Liver (tissue), 9 donors: ENCODE data around the gene LDLRAD4. TPM values are rescaled to one million over a fixed set of nuclear protein-coding genes. Genes with fewer than 3 reads are reported as not detected.

Source experiments
- DNase-seq: peaks from one replicate; pipeline ENCODE4 v3.0.0-alpha.2; 2017; ENCODE audit warnings: low spot score
- H3K27ac ChIP-seq, 2 donors: one replicate each; pipeline ENCODE4 v1.7.0; 2013; ENCODE audit warnings: inconsistent platforms in 2 of 2, low read length in 2 of 2, control low read depth in 1 of 2, low read depth in 1 of 2, mild to moderate bottlenecking in 1 of 2
- H3K27me3 ChIP-seq, 4 donors: one replicate each; pipeline versions ENCODE4 v1.6.1 to v1.7.0; 2013; ENCODE audit warnings: low read length in 3 of 4, inconsistent platforms in 1 of 4, mild to moderate bottlenecking in 1 of 4, moderate library complexity in 1 of 4; ENCODE audit not compliant: control insufficient read depth in 4 of 4, insufficient read depth in 4 of 4
- H3K36me3 ChIP-seq, 4 donors: one replicate each; pipeline versions ENCODE4 v1.6.1 to v1.7.0; 2013; ENCODE audit warnings: low read length in 3 of 4, mild to moderate bottlenecking in 3 of 4, low read depth in 1 of 4, moderate library complexity in 1 of 4; ENCODE audit not compliant: control insufficient read depth in 4 of 4, insufficient read depth in 3 of 4
- H3K4me1 ChIP-seq, 4 donors: one replicate each; pipeline versions ENCODE4 v1.6.1 to v1.7.0; 2013; ENCODE audit warnings: low read length in 3 of 4, mild to moderate bottlenecking in 3 of 4, moderate library complexity in 1 of 4; ENCODE audit not compliant: control insufficient read depth in 4 of 4, insufficient read depth in 4 of 4
- H3K4me3 ChIP-seq, 3 donors: one replicate each; pipeline versions ENCODE4 v1.6.1 to v1.7.0; 2013; ENCODE audit warnings: low read length in 3 of 3, control low read depth in 1 of 3, low read depth in 1 of 3, mild to moderate bottlenecking in 1 of 3
- H3K9ac ChIP-seq, 2 donors: one replicate each; pipeline ENCODE4 v1.7.0; 2013; ENCODE audit warnings: low read length in 2 of 2, mild to moderate bottlenecking in 2 of 2, moderate library complexity in 2 of 2, control low read depth in 1 of 2, low read depth in 1 of 2
- H3K9me3 ChIP-seq, 4 donors: one replicate each; pipeline versions ENCODE4 v1.6.1 to v1.7.0; 2013; ENCODE audit warnings: low read length in 3 of 4; ENCODE audit not compliant: control insufficient read depth in 4 of 4
- ATF3 ChIP-seq: IDR thresholded peaks from 2 replicates; pipeline ENCODE4 v1.6.1; 2016; ENCODE audit warnings: antibody characterized with exemption
- CTCF ChIP-seq: fragments of 150-350 bp; IDR thresholded peaks from 2 replicates; pipeline ENCODE4 v1.5.1; 2017; ENCODE audit warnings: improper control_type of control experiment, low read depth, low read length; ENCODE audit not compliant: missing input control
- EGR1 ChIP-seq, 2 donors: IDR thresholded peaks; 2 replicates each; pipeline ENCODE4 v1.6.1; 2016 to 2018; ENCODE audit warnings: antibody characterized with exemption in 2 of 2, low read depth in 2 of 2
- FOXA1 ChIP-seq: IDR thresholded peaks from 2 replicates; pipeline ENCODE4 v1.6.1; 2016; ENCODE audit warnings: antibody characterized with exemption
- FOXA2 ChIP-seq: IDR thresholded peaks from 2 replicates; pipeline ENCODE4 v1.6.1; 2016; ENCODE audit warnings: antibody characterized with exemption
- GABPA ChIP-seq, 2 donors: IDR thresholded peaks in 1 of 2; conservative IDR thresholded peaks in 1 of 2; 2 replicates each; pipeline ENCODE4 v1.6.1; 2016; ENCODE audit warnings: antibody characterized with exemption in 2 of 2, mild to moderate bottlenecking in 1 of 2, moderate library complexity in 1 of 2
- HNF4A ChIP-seq, 2 donors: conservative IDR thresholded peaks; 2 replicates each; pipeline ENCODE4 v1.6.1; 2016; ENCODE audit warnings: antibody characterized with exemption in 2 of 2, mild to moderate bottlenecking in 2 of 2
- HNF4G ChIP-seq: IDR thresholded peaks from 2 replicates; pipeline ENCODE4 v1.6.1; 2016; ENCODE audit warnings: antibody characterized with exemption
- JUND ChIP-seq, 2 donors: IDR thresholded peaks; 2 replicates each; pipeline ENCODE4 v1.6.1; 2016; ENCODE audit warnings: antibody characterized with exemption in 2 of 2
- NR2F2 ChIP-seq: IDR thresholded peaks from 2 replicates; pipeline ENCODE4 v1.6.1; 2016; ENCODE audit warnings: antibody characterized with exemption
- RAD21 ChIP-seq, 2 donors: IDR thresholded peaks; 2 replicates each; pipeline ENCODE4 v1.6.1; 2016; ENCODE audit warnings: antibody characterized with exemption in 2 of 2, mild to moderate bottlenecking in 2 of 2
- REST ChIP-seq: IDR thresholded peaks from 2 replicates; pipeline ENCODE4 v1.6.1; 2016; ENCODE audit warnings: antibody characterized with exemption, mild to moderate bottlenecking
- RXRA ChIP-seq, 2 donors: IDR thresholded peaks; 2 replicates each; pipeline ENCODE4 v1.6.1; 2017 to 2018; ENCODE audit warnings: antibody characterized with exemption in 2 of 2, mild to moderate bottlenecking in 1 of 2
- SP1 ChIP-seq: IDR thresholded peaks from 2 replicates; pipeline ENCODE4 v1.6.1; 2018; ENCODE audit warnings: antibody characterized with exemption, mild to moderate bottlenecking
- TAF1 ChIP-seq: conservative IDR thresholded peaks from 2 replicates; pipeline ENCODE4 v1.6.1; 2016; ENCODE audit warnings: antibody characterized with exemption, mild to moderate bottlenecking
- ZBTB33 ChIP-seq: IDR thresholded peaks from 2 replicates; pipeline ENCODE4 v1.6.1; 2016; ENCODE audit warnings: antibody characterized with exemption
- WGBS: extraction: QIAGEN DNeasy Blood & Tissue Kit; methylation state at CpG from one replicate; pipeline ENCODE4 v1.1.7; 2013; 5-methylcytosine and 5-hydroxymethylcytosine counted together
- polyA plus RNA-seq, 2 donors: library from polyadenylated mRNA; stranded (reverse) in 1 of 2; unstranded in 1 of 2; fragments of 200-250 nt in 1 of 2; fragments of >200 nt in 1 of 2; fragmentation: Nextera tagmentation in 1 of 2; extraction: Ambion mirVana in 1 of 2; gene quantifications; one replicate each; pipeline versions ENCODE4 v1.2.1 to v1.2.3, GENCODE V29; 2013 to 2015
- total RNA-seq, 2 donors: library from RNA; depleted of rRNA; stranded (reverse); fragments of >200 nt; gene quantifications; one replicate each; pipeline ENCODE4 v1.2.3, GENCODE V29; 2014
- donor health status: healthy.
- donor health status: healthy.
- donor health status: healthy.
- donor health status: healthy.
- donor health status: healthy.

The LDLRAD4 gene
- total and polyA plus RNA-seq, 4 donors: 4.8 to 41.7 (median 12.7) TPM

- no peak overlapping the region for H3K27ac ChIP-seq
- no peaks in the 10 kb centered on the region for H3K27me3 ChIP-seq
- 73% methylated on average over 15 of the region's 15 CpGs for WGBS
- no peak for TF ChIP-seq RXRA (IDR thresholded peaks at IDR 0.05)
- no peak for TF ChIP-seq SP1
- TF ChIP-seq ATF3: no peak
- TF ChIP-seq REST: no peak
- no peak for TF ChIP-seq HNF4G
- TF ChIP-seq FOXA2: no peak
- no peak for TF ChIP-seq HNF4A (conservative IDR thresholded peaks at IDR 0.05)
- no peak for TF ChIP-seq ZBTB33
- TF ChIP-seq FOXA1: no peak
- DNase-seq: no peak
- no peak overlapping the region for H3K9ac ChIP-seq
- no peak overlapping the region for H3K4me3 ChIP-seq
- no peaks in the 10 kb centered on the region for H3K36me3 ChIP-seq
- H3K4me1 ChIP-seq: peaks cover 0 to 7% (median 1%) of the 10 kb centered on the region in 4 donors
- no peaks in the 10 kb centered on the region for H3K9me3 ChIP-seq
Observed at GRCh38 chr18:13369756-13370510, 151.4 kb downstream of the LDLRAD4 start.

- no peaks in the 10 kb centered on the region for H3K27me3 ChIP-seq
- WGBS: 97% methylated on average over 16 of the region's 16 CpGs
- H3K9me3 ChIP-seq: no peaks in the 10 kb centered on the region
- no peak overlapping the region for H3K9ac ChIP-seq
- no peaks in the 10 kb centered on the region for H3K36me3 ChIP-seq
- H3K27ac ChIP-seq: no peak overlapping the region
- no peak overlapping the region for H3K4me3 ChIP-seq
- DNase-seq: no peak
- H3K4me1 ChIP-seq: peaks cover 0 to 3% (median 0%) of the 10 kb centered on the region in 4 donors
- TF ChIP-seq HNF4G (no peak), ATF3 (no peak), CTCF (no peak), HNF4A (conservative IDR thresholded peaks at IDR 0.05) (no peak), RAD21 (IDR thresholded peaks at IDR 0.05) (no peak), EGR1 (IDR thresholded peaks at IDR 0.05; ENCODE audit: low read depth in 2 of 2) (no peak), RXRA (IDR thresholded peaks at IDR 0.05) (no peak), ZBTB33 (no peak), GABPA (IDR thresholded peaks at IDR 0.05 in 1 of 2, conservative IDR thresholded peaks at IDR 0.05 in 1 of 2) (no peak), JUND (IDR thresholded peaks at IDR 0.05) (no peak), TAF1 (no peak), FOXA1 (no peak), NR2F2 (no peak), REST (no peak), FOXA2 (no peak)
Observed at GRCh38 chr18:13370995-13371625, 152.6 kb downstream of the LDLRAD4 start.
